GM19351 (cell line): ENCODE measurements around the gene MYL2.

Experiments used
- ATAC-seq: cut with Tn5 transposase; IDR thresholded peaks from one replicate; pipeline ENCODE4 v1.9.1; 2021; ENCODE audit warnings: mild to moderate bottlenecking, moderate library complexity; ENCODE audit not compliant: unreplicated experiment

MYL2 gene

DNA sequence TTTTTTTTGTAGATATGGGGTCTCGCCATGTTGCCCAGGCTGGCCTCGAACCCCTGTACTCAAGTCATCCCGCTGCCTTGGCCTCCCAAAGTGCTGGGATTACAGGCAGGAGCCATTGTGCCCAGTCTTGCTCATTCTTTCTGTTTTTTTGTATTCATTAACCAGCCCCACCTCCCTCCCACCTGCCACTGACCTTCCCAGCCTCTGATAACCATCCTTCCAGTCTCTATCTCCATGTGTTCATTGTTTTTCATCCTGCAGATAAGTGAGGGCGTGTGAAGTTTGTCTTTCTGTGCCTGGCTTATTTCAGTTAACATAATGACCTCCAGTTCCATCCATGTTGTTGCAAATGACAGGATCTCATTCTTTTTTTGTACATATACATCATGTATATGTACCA lies 19.0 kb downstream of the MYL2 start:
- ATAC-seq = no peak

DNA sequence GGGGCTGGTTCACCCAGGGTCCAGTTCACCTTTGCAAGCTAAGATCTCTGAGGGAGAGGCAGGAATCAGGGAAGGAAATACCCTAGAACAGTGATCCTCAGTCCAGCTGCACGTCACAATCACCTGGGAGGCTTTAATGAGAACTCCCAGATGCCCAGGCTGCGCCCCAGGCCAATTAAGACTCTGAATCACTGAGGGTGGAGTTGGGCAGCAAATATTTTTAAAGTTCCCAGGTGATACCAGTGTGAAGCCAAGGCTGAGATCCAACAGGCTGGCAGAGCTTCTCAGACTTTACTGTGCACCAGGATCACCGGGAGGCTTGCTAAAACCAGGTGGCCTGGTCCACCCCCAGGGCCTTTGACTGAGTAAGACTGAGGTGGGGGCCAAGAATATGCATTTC lies 23.8 kb downstream of the MYL2 start:
- no peak for ATAC-seq

DNA sequence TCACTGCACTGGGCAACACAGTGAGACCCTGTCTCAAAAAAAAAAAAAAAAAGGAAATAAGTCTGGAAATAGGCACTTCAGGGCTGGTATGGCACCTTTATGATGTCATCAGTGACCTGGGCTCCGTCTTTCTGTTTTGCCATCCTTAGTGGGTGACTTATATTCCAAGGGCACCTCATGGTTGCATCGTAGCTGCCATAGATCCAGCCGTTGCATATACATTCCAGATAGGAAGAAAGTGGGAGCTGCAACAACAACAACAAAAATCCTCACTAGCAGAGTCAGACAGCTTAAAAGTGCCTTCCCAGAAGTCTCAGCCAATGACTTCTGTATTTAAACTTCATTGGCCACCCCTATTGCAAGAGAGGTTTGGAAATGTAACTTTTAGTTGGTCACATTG lies 26.4 kb downstream of the MYL2 start:
- ATAC-seq = no peak

DNA sequence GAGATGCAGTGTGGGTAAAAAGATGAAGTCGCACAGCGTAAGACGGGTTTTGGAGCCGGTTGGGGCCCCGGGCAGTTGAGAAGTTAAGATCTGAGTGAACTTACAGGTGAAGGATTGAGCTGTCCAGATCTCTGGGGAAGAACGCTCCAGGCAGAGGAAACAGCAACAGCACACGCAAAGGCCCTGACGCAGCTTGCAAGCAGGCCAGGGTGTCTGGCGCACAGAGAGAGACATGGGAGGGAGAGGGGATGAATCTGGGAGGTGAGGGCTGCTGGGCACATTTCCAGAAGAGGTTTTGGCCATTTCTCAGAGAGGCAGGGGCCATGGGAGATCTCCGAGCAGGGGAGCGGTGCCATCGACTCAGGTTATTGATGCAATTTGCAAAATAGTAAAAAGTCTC lies 31.0 kb downstream of the MYL2 start:
- no peak for ATAC-seq

DNA sequence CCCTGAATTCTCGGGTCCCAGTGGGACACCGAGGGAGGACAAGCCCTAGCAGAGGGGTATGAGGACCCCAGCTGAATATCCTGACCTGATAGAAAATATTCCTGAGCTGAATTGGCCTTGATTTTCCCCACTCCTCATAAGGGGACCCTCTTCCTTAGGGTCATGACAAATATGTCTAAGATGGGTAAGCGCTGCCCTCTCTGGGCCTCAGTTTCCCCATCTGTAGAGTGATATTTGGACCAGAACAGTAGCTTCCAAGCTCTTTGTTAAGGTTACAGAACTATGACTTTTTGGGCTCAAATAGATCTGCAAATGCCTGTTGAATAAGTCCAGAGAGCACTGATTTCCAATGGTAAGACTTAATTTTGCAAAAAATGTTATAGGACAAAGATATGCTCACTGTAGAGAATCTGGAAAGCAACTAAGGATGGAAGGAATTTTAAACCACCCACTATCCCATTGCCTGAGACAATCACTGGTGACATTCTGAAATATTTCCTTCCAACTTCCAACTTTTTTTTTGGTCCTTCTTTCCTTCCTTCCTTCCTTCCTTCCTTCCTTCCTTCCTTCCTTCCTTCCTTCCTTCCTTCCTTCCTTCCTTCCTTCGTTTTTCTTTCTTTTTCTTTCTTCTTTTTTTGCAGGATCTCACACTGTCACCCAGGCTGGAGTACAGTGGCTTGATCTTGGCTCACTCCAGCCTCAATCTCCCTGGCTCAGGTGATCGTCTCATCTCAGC lies 32.0 kb downstream of the MYL2 start:
- ATAC-seq = no peak

DNA sequence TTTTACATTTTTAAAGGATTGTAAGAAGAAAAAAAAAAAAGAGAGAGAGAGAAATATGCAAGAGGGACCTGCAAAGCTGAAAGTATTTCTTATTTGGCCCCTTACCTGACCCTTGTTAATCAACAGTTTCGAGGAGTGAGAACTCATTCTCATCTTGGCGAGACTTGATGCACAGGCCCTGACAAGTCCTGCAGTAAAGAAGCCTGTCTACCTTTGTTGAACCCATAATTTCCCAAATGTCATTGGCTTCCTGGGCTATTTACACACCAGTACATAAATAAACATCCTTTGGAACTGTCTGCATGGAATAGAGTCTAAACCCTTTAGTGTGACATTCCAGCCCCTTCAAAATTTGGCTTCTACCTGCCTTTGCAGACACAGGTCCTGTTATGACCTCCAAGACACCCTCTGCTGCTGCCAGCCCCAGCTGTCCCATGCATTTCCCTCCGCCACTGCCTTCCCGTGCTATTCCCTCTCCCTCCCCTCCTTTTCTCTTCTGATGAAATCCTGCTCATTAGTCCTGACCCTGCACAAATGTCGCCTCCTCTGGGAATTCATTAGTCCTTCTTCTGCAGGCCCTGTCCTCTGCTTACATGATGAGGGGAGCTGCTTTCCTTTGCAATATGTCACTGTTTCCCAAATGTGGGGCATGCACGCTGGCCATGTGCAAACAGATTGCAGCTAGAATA lies 35.1 kb downstream of the MYL2 start:
- no peak for ATAC-seq

DNA sequence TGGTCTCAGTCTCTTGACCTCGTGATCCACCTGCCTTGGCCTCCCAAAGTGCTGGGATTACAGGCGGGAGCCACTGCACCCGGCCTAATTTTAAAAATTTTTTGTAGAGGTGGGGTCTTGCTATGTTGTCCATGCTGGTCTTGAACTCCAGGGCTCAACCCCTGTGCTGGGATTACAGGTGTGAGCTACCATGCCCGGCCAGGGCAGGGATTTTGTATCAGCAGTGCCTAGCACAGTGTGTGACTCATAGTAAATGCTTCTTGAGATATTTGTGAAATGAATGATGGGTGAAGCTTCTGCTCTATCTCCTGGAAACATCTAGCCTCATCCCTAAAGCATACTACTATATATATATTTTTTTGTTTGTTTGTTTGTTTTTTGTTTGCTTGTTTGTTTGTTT lies 37.1 kb downstream of the MYL2 start:
- no peak for ATAC-seq

DNA sequence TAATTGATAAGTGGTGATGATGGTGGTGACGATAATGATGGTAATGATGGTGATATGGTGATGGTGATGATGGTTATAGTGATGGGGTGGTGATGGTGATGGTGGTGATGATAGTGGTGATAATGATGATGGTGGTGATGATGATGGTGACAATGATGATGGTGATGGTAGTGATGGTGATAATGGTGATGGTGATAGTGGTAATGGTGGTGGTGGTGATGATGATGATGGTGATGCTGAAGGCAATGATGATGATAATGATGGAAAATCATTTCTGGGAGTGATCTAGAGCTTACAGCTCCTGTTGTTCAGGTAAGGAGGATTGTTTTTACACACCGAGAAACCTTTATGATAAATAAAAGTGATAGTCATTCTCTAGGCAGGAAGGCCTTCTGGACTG lies 39.7 kb downstream of the MYL2 start:
- ATAC-seq = no peak

DNA sequence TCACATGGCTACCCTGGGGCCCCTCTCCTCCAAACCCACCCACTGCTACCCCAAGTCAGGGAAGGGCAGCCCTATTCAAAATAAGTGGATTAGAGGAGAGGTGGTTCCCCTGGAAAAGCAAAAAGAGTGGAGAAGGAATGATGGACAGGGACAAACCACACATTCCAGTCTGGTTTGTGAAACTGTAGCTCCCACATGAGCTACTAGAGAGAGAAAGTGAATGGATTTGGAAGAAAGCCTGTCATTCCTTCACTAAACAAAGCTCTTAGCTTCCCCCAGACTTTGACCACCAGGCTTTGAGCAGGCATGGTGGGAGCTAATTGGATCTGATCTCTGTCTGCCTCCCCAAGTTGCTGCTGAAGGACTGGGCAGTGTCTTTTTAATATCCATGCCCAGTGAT lies 45.6 kb downstream of the MYL2 start:
- ATAC-seq = no peak

DNA sequence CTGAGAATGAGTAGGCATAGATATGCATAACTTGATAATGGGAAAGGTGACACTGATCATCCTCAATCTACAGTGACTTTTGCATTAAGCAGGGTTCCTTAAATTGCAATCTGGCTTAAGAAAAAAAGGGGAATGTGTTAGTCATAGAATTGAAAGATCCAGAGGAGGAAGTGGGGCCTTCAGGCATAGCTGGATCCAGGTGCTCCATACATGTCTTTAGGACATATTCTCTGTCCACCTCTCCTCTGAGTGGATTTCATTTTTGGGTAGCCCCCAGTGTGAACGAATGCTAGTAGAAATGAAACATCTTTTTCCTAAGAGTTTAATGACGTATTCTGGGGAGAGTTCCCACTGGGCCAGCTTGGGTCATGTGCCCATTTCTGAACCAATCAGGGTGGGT lies 46.0 kb downstream of the MYL2 start:
- ATAC-seq = no peak

DNA sequence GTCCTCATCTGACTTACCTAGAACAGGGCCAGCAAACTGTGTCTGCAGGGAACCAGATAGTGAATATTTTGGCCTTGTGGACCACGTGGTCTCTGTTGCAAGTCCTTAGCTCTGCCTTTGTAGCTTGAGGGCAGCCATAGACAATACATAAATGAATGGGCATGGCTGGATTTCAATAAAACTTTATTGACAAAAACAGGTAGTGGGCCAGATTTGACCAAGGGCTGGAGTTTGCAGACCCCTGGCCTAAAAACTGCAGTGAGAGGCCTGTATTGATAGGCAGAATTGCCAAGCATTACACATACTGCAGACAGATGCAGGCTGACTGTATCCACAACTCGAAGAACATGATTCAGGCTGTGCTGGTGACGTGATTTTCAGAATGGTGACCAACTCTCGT lies 48.3 kb downstream of the MYL2 start:
- no peak for ATAC-seq

DNA sequence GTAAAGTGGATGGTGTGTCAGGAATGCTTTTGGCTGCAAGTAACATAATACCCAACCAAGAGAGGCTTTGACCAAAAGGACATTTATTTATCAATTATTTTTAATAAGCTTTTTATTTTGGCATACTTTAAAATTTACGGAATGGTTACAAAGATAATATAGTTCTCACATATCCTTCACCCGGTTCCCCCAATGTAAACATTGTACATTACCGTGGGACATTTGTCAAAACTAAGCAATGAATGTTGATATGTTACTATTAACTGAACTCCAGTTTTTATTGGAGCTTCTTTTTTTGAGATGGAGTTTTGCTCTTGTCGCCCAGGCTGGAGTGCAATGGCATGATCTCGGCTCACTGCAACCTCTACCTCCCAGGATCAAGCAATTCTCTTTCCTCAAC lies 50.6 kb downstream of the MYL2 start:
- no peak for ATAC-seq

DNA sequence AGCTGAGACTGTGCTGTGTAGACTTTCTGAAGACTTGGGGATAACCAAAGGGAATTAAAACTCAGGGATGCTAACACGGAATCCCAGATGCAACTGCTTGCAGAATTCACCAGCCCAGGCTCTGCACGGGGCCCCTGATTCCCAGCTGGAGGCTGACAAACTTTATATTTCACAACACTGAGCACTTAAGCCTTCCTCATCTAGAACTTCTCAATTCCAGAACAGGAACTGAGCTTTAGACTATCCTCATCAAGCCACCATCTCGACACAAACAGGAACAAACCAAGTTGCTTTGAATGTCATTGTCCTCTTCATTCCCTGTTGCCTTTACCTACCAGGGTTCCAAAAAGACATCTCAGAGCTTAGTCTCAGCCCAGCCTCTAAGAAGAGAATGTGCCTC lies 51.4 kb downstream of the MYL2 start:
- ATAC-seq = no peak

DNA sequence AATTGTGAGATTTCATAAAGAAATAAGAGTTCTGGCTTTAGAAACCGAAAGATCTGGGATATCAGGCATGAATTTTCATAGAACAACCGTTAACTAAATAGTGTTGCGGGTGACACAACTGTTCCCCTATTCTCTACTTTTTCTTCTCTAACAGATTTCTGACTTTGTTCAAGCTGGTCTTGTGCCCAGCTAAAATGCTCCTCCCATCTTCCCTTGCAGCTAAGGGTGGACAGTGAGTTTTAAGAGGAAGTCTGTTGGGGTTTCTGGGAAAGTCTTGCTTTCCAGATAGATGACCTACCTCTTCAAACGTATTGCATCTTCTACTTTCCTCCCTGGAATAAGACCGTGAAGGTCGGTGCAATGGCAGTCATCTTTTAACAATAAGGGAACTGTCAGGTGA lies 54.9 kb downstream of the MYL2 start:
- ATAC-seq = no peak

DNA sequence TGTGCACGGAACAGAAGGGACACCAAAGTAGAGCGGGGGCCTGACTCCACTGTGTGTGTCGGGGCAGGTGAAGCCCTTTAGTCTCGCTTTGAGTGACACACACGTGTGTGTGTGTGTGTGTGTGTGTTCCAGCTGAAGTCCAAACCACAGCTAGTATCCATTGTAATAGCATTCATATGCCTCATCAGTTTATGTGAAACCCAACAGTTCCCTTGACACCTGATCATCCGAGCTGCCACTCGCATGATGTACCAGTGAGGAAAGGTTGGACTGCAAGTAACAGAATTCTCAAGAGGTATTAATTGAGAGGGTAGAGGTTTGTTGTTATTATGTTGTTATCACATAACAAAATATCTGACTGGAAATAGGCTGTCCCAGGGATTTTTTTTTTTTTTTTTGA lies 57.2 kb downstream of the MYL2 start:
- ATAC-seq = no peak

DNA sequence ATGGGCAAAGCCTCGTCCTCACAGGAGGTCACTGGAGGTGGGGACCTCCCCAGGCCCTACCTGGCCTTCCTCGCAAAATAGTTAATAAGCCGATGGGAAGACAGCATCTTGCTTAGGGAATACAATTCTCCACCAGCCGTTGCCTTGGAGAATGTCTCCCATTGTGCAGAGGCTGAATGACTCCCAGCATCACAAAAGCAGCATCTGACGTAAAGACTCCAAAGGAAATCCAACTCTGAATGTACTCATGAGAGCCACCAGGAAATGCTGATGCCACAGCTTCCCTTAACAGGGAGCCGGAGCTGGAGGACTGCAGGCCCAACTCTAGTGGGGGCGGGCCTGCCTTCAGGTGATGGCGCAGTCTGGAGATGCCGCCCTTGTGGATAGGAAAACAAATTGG lies 58.0 kb downstream of the MYL2 start:
- no peak for ATAC-seq

DNA sequence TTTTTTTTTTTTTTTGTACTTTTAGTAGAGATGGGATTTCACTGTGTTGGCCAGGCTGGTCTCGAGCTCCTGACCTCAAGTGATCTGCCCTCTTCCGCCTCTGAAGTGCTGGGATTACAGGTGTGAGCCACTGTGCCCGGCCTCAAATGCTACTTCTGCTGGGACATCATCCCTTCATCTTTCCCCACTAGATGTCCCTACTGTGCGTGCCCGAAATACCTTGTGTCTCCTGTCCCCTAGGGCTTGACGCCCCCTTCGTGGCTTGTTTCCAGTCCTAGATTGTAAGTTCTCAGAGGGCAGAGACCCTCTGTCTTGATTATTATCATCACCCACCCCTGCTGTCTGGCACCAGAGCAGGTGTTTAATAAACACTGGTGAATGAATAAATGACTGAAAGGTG lies 58.6 kb downstream of the MYL2 start:
- no peak for ATAC-seq
